NCI-H345 treated with DMSO at 0.1 percent for 48 hours (cell line): ENCODE results near the gene FAM124B.

Experiments used
- DNase-seq: peaks from one replicate; lab custom pipeline; 2025; ENCODE audit not compliant: unreplicated experiment; lab: John Stamatoyannopoulos, UW

The FAM124B gene

GRCh38 chr2:224347176-224348051, 54.5 kb downstream of the FAM124B start:
- DNase-seq, result no peak

- DNase-seq, result no peak
These were observed 56.4 kb downstream of the FAM124B start for GRCh38 chr2:224345492-224345891.

- DNase-seq, result no peak
These were observed 58.7 kb downstream of the FAM124B start for GRCh38 chr2:224343226-224343625.

- DNase-seq, result no peak
These were observed 65.9 kb downstream of the FAM124B start for GRCh38 chr2:224335991-224336390.

GRCh38 chr2:224334726-224335125, 67.2 kb downstream of the FAM124B start:
- DNase-seq, result no peak

GRCh38 chr2:224333726-224334482, 68.0 kb downstream of the FAM124B start:
- DNase-seq, result no peak

DNA sequence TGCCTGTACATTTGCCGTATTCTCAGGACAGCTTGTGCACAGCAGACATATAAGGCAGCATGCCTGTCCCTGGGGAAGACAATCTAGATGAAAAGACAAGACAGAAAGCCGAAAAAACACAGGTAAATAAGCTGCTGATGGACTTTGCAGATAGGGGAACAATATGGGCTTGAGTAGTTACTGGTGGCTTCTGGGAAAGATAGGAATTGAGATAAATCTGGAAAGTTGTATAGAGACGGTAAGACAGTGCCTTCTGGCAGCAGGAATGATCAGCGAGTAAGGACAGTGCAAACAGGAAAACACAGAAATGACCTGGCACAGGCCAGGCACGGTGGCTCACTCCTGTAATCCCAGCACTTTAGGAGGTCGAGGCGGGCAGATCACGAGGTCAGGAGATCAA, 70.2 kb downstream of the FAM124B start:
- DNase-seq, result no peak

DNA sequence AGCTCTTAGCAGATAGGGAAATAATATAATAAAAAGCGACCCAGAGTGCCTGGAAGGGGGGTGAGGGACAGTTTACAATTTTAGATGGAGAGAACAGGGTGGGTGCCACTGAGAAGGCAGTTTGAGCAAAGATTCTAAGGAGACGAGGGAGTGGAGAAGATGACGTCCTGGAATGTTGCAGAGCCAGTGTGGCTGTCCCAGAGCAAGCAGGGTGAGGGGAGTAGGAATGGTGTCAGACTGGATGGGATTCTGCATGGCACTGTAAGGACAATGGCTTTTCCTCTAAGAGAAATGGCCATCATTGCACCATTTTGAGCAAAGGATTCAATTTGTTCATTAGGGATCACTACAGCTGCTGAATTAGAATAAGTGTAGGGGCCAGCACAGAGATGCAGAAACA, 73.1 kb downstream of the FAM124B start:
- DNase-seq, result no peak
